Stimulated activated CD8-positive, alpha-beta memory T cell treated with anti-CD3 and anti-CD28 coated beads, Interleukin-4, amount 100 ng/mL, for 4 hours (primary cell): ENCODE measurements around the gene CD37.
"Not testable (repeated sequence)": the region's sequence is repeated elsewhere in the genome, so short reads cannot be mapped to it uniquely, and the experiment has no call there.

Experiments
- DNase-seq, 2 donors: peaks; one replicate each; pipeline ENCODE4 v3.0.0-alpha.2; 2020; ENCODE audit warnings: low read depth in 2 of 2, low spot score in 1 of 2

Gene CD37, protein sequence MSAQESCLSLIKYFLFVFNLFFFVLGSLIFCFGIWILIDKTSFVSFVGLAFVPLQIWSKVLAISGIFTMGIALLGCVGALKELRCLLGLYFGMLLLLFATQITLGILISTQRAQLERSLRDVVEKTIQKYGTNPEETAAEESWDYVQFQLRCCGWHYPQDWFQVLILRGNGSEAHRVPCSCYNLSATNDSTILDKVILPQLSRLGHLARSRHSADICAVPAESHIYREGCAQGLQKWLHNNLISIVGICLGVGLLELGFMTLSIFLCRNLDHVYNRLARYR

DNA sequence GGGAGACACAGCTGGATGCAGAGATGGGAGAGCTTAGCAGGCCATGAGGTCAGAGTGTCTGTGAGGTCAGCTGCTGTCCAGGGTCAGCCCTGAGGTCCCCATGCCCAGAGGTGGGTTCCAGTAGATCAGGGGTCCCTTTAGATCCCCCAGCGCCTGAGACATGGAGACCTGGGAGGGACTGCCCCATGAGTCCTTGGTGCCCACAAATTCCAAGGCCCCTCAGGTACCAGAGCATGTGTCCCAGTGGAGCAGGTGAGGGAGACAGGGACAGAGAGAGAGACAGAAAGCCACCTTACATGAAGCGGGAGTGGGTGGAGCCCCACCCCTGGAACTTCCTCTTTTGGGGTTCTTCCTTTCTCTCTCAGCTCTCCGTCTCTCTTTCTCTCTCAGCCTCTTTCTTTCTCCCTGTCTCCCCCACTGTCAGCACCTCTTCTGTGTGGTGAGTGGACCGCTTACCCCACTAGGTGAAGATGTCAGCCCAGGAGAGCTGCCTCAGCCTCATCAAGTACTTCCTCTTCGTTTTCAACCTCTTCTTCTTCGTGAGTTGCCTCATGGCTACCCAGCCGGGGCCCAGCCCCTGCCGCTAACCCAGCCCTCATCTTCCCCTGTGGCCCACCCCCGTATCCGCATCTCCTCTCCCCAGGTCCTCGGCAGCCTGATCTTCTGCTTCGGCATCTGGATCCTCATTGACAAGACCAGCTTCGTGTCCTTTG is at the start of gene CD37:
CD37 (plus strand) TSS at position 336 of the 713 bp plus-strand sequence; CDS start at position 471, 135 bp downstream.
- DNase-seq, result peak; percentile 19 to 34

DNA sequence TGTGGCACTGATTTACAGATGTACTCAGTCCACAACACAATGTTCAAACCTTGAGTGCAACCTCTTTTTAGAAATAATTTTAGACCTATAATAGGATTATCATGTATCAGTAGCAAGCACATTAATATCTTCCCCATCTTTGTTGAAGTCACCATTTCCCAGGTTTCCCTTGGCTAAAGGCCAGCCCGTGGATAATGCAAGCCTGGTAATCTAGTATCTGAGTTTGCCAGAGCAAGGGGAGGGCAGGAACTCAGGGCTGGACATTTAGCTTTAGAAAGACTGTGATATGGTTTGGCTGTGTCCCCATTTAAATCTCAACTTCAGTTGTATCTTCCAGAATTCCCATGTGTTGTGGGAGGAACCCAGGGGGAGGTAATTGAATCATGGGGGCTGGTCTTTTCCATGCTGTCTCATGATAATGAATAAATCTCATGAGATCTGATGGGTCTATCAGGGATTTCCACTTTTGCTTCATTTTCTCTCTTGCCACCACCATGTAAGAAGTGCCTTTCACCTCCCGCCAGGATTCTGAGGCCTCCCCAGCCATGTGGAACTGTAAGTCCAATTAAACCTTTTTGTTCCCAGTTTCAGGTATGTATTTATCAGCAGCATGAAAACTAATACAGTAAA is 48.0 kb upstream of the CD37 start:
- no peak for DNase-seq

DNA sequence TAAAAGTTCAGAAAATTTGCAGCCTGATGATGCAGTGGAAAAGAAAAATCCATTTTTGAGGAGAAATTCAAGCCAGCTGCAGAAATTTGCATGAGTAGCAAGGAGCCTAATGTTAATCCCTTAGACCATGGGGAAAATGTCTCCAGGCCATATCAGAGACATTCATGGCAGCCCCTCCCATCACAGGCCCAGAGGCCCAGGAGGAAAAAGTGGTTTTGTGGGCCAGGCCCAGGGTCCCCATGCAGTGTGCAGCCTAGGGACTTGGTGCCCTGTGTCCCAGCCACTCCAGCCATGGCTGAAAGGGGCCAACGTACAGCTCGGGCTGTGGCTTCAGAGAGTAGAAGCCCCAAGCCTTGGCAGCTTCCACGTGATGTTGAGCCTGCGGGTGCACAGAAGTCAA is 47.0 kb upstream of the CD37 start:
- DNase-seq, result not testable (repeated sequence)

DNA sequence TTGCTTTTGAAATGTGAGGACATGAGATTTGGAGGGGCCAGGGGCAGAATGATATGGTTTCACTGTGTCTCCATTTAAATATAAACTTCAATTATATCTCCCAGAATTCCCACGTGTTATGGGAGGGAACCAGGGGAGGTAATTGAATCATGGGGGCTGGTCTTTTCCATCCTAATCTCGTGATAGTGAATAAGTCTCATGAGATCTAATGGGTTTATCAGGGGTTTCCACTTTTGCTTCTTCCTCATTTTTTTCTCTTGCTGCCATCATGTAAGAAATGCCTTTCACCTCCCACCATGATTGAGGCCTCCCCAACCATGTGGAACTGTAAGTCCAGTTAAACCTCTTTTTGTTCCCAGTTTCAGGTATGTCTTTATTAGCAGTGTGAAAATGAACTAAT is 45.9 kb upstream of the CD37 start:
- DNase-seq, result not testable (repeated sequence)

DNA sequence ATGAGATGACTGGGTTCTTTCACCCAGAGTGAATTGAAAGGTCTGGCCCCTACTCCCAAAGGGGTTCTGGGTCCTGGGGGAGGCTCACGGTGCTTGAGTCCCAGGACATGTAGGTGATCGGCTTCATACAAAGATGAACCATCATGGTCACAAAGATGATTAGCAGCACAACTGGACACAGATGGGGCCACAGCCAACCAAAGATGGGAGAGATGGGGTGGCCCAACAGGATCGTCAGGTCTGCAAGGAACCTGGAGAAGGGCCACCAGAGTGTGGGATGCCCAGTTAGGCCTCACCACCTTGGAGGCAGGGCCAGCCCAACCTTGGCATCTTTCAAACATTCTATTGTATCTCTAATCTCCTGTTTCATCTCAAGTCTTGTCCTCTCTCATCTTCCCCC is 44.7 kb upstream of the CD37 start:
- DNase-seq, result no peak

DNA sequence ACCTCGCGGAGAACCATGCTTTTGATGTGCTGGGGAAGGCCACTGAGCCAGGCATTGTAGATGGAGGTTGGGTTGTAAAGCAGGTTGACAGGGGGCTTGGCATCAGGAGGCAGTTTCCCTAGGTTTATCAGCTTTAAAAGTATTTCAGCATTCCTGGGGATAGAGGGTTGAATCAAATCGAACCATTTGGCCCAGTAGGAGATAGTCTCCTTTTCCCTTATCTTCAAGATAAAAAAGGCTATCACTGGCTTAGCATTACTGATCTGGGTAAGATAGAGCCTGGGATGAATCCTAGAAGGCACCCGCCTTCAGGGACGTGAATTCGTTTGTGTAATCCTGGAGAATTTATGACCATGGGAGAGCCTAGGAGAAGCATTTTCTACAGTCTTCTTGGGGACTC is 40.8 kb upstream of the CD37 start:
- DNase-seq, result no peak

DNA sequence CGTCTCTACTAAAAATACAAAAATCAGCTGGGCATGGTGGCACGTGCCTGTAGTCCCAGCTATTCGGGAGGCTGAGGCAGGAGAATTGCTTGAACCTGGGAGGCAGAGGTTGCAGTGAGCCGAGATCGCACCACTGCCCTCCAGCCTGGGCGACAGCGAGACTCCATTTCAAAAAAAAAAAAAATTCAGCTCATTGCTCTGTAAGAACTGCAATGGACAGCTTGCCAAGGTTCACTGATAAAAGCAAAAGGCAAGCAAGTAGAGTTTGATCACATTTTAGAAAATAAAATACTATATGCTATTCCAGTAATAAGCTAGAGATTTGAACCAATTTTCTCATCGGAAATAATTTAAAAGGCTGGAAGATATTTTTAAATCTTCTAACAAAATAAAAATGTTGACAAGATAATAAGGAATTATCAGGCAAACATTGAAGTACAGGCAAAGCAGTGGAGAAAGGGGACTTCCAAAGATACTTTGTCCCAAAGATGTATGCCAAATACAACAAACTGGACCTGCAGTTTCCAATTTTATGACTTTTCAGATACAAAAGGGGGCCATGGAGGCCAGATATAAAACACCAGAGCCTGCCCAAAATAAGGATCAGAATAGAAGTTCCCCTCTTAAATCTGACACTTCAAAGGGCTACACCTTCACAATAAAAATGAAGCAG is 39.9 kb upstream of the CD37 start:
- DNase-seq, result no peak

DNA sequence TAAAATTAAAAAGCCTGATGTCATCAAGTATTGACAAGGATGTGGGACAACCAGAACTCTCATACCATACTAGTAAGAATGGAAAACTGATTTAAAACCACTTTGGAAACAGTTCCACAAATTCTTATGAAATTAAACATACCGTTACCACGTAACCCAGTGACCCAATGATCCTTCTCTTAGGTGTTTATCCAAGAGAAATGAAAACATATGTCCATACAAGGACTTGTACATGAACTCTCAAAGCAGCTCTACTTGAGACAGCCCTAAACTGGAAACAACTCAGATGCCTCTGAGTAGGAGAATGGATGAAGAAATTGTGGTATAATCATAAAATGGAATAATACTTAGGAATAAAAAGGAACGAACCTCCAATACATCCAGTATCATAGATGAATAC is 37.8 kb upstream of the CD37 start:
- no peak for DNase-seq

DNA sequence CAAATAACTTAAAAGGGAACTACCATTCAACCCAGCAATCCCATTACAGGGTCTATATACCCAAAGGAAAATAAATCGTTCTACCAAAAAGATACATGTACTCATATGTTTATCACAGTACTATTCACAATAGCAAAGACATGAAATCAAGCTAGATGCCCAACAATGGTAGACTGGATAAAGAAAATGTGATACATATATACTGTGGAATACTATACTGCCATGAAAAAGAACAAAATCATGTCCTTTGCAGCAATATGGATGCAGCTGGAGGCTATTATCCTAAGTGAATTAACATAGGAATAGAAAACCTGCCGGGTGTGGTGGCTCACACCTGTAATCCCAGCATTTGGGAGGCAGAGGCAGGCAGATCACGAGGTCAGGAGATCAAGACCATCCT is 36.6 kb upstream of the CD37 start:
- not testable (repeated sequence) for DNase-seq

DNA sequence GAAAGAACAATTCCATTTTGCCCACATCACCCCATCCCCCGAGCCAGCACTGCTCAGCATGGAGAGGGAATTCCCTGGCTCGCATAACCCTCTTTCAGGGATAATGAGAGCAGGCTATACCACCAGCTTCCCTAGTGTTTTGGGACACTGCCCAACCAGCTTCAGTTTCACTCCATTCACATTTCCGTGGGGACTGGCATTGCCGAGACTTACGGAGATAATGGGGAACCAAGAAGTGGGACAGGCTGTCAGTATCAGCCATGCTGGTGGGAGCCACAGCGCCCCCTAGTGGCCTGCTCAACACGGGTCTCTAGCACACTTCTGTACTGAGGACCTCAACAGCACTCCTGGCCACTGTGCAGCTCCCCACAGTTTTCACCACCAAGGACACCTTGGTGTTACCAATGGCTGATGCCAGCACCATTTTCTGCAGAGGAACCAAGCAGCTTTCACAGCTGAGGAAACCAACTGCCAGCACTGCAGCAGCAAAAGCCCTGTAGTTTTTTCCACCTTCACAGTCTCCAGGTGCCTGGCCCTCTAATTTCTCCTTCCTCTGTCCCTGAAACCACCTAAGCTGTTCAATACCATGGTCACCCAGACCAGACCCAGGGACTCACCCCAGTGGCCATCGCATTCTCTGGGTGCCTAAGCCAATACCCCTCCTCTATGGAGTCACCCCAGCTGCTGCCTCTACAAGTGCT is 33.9 kb upstream of the CD37 start:
- DNase-seq, result peak; percentile 46 to 76

DNA sequence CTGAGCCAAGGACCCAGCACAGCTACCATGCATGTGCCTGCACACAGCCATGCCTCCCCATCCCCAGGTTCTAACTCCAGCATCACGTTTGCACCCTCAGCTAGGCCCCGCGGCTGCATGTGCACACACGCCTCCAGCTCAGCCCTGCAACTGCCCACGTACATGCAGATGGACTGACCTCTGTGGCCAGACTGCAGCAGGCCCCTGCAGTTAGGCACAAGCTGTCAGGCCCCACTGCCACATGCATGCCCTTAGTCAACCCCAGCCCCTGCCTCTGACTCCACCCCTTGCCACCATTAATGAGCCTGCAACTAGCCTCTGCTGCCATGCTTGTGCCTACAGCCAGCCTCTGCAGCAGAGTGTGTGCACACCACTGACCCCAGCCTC is 33.3 kb upstream of the CD37 start:
- DNase-seq, result no peak

DNA sequence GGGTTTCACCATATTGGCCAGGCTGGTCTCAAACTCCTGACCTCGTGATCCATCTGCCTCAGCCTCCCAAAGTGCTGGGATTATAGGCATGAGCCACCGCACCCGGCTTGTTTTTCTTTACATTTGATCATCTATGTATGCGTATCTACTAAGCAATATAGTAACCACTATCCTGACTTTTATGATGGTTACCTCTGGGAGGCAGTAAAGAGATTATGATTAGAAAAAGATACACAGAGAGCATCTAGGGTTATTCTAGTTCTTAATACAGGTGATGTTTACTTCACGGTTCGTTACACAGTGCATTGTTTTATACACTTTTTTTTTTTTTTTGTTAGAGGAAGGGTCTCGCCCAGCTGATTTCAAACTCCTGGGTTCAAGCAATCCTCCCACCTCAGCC is 28.5 kb upstream of the CD37 start:
- not testable (repeated sequence) for DNase-seq

DNA sequence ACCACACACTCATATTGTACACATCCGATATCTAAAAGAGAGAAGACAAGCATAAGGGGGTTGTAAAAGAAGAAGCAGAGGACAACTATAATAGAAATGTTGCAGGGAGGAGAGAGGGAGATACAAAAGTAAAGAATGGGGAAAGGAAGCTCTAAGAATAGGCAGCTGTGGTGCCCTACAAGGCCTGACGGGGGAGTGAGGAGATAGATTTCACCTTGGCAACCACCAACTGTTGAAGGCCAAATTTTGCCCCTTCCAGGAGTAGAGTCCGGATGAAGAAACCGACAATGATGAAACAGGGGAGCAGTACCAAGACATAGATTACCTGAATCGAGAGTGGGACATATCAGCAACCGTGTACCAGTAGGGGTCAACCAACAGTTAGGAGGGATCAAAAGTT is 26.1 kb upstream of the CD37 start:
- DNase-seq, result no peak

DNA sequence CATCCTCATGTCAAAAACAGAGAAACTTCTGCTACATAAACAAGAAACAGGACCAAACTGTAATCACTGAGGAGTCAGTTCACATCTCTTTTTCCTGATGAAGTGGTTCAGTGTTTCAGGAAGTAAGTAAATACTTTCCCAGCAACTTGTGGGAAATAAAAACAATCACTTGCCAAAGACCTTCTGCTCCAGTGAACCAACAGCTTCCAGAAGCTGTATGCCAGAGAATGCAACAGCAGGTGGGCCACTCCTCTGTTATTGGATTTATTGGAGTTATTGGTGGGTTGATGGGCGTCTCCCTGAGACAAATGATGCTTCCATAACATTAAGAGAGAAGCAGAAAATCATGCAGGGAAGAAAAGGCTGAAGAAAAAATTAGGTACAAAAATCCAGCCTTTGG is 20.1 kb upstream of the CD37 start:
- DNase-seq, result no peak

DNA sequence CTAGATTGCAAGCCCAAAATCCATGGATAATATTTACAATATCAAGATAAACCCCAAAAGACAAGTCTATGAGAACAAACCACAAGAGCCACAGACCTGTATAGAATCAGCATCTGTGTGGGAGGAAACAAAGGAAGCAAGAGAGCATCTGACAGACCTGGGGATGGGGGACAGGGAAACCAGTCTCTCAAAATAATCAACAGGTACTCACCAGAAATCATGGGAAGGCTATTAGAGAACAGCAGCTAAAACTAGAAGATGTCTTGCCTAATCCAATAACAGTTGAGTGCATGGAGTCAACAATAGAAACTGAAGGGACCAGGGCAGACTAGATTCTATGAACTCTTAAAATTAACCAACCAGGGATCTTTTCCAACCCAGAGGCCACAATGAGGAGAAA is 18.9 kb upstream of the CD37 start:
- no peak for DNase-seq

DNA sequence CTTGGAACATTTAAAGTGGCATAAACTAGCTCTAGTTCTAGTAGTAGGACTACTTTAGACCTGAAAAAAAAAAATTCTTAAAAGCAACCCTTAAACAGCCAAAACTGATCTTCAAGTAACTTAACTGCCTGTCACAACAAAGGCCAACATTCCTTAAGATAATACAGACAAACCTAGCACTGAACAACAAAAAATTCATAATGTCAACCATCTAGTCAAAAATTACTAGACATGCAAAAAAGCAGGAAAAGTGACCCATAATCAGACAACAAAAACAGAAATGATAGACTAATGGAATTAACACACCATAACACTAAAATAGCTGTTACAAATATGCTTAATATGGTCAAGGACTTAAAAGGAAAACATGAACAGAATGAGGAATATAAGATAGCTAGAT is 16.9 kb upstream of the CD37 start:
- DNase-seq, result no peak

DNA sequence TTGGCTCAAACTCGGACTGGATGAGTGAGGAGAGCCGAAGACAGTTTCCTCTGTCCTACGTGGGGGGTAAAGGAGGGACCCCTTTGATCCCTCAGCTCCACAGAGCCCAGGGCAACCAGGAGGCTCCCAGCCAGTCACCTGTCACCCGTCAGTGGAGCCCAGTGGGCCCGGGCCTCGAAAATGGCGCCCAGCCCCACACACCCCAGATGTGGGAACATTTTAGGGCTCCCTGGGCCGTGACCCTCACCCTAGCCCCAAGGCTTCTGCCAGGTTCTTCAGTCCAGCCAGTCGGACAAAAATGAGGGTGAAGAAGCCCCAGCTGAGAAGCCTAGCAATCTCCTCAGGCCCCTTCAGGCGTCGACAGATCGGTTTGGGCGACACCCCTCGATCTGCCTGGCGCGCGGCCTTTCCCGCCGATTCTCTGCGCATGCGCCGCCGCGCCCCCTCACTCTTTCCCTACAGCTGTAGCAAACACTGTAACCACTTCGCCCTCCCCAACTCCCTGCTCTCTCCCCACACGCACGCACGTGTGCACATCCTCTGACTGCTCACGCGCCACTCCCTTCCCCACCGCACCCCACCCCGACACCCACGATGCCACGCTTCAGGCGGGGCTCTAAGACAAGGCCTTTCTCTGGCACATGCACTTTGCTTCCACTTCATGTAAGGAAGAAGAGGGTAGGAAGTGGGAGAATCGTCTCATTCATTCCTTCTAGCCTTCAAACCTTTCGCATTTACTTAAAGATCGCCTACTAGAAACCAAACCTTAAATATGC is 10.2 kb upstream of the CD37 start, which contains the start of gene SLC6A16:
SLC6A16 (minus strand) TSS at position 391 of the 776 bp plus-strand sequence. CDS start 13,844 bp downstream, outside the sequence.
- DNase-seq, result no peak

DNA sequence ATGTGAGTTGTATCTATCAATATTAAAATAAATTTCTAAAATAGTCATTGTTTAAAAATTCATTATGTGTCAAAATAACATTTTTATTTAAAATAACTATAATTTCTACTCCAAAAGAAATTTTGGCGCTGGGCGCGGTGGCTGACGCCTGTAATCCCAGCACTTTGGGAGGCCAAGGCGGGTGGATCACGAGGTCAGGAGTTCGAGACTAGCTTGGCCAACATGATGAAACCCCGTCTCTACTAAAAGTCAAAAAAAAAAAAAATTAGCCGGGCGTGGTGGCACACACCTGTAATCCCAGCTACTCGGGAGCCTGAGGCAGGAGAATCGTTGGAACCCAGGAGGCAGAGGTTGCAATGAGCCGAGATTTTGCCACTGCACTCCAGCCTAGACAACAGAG is 9.4 kb upstream of the CD37 start:
- not testable (repeated sequence) for DNase-seq

DNA sequence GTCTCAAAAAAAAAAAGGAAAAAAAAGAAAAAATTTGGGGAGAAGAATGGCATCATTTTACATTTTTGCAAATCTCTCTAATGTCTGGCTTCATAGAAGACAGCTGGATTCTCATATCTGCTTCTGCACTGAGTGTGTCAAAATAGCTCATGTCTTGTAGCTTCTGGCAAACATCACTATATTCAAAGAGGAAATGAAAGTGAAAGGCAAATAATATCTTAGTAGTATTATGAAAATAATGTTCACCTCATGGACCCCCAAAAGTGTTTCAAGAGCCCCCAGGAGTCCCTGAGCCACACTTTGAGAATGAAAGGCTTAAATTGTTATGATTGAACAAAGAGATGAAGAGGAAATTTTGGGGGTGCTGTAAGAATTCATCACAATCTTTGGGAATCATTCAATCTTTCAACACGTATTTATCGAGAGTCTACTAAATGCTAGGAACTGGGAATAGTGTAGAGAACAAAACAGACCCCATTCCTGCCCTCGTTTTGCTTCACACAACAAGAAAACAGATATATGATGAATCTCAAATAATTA is 9.0 kb upstream of the CD37 start:
- no peak for DNase-seq
